GM10266 (cell line): Measurements from ENCODE around the gene ADAMTSL1.

Experiments
- DNase-seq: peaks from one replicate; pipeline ENCODE4 v3.0.0; 2012; ENCODE audit errors: extremely low spot score
- TF ChIP-seq, protein P1 (sequence below): IDR thresholded peaks from 2 replicates; pipeline ENCODE4 v1.5.1; 2012; ENCODE audit warnings: mild to moderate bottlenecking, low read depth; ENCODE audit not compliant: control insufficient read depth, insufficient read depth; ENCODE audit errors: missing control alignments

The ADAMTSL1 gene

GRCh38 chr9:18829066-18829465, 355.1 kb downstream of the ADAMTSL1 start:
- DNase-seq, result no peak

GRCh38 chr9:18829873-18830272, 355.9 kb downstream of the ADAMTSL1 start:
- TF ChIP-seq, protein P1, sequence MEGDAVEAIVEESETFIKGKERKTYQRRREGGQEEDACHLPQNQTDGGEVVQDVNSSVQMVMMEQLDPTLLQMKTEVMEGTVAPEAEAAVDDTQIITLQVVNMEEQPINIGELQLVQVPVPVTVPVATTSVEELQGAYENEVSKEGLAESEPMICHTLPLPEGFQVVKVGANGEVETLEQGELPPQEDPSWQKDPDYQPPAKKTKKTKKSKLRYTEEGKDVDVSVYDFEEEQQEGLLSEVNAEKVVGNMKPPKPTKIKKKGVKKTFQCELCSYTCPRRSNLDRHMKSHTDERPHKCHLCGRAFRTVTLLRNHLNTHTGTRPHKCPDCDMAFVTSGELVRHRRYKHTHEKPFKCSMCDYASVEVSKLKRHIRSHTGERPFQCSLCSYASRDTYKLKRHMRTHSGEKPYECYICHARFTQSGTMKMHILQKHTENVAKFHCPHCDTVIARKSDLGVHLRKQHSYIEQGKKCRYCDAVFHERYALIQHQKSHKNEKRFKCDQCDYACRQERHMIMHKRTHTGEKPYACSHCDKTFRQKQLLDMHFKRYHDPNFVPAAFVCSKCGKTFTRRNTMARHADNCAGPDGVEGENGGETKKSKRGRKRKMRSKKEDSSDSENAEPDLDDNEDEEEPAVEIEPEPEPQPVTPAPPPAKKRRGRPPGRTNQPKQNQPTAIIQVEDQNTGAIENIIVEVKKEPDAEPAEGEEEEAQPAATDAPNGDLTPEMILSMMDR, result no peak
- DNase-seq, result no peak

More at GRCh38 chr9:18829066-18829465, 355.1 kb downstream of the ADAMTSL1 start:
- TF ChIP-seq, protein P1, result no peak

DNA sequence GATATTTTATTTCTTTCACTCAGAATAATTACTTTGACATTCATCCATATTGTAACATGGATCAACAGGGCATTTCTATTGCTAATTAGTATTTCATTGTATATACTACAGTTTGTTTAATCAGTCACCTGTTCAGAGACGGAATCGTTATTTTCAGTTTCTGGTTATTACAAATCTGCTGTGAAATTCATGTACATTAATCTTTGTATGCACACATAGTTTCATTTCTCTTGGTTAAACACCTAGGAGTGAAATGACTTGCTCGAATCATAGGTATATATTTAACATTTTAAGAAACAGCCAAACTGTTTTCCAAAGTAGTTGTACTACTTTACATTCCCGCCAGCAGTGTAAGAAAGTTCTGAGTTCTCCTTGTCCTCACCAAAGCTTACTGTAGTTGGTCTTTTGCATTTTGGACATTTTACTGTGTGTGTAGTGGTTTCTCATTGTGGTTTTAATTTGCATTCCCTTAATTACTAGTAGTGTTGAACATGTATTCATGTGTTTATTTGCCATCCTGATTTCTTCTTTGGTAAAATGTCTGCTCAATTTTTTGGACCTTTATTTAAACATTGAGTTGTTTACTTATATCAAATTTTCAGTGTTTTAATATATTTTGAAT, 360.9 kb downstream of the ADAMTSL1 start:
- DNase-seq, result no peak
- TF ChIP-seq, protein P1, result no peak

DNA sequence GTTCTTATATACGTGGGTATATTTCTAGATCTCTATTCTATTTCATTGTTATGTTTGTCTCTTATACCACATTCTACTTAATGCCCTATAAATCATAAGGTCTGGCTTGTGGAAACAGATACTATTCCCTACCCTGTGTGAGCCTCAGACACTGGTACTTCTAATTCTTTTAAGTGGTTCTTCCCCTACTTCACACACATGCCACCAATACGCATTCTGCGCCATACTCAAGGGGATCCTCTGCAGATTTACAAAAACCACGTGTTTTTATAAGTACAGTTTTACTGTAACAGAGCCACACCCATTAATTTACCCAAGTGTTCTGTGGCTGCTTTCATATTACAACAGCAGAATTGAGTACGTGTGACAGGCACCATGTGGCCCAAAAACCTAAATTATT, 363.4 kb downstream of the ADAMTSL1 start:
- TF ChIP-seq, protein P1, result no peak
- DNase-seq, result no peak

- TF ChIP-seq, protein P1, result no peak
- DNase-seq, result no peak
Measured at GRCh38 chr9:18847576-18848275, 373.8 kb downstream of the ADAMTSL1 start.

GRCh38 chr9:18848657-18849056, 374.7 kb downstream of the ADAMTSL1 start:
- DNase-seq, result no peak
- TF ChIP-seq, protein P1, result no peak

DNA sequence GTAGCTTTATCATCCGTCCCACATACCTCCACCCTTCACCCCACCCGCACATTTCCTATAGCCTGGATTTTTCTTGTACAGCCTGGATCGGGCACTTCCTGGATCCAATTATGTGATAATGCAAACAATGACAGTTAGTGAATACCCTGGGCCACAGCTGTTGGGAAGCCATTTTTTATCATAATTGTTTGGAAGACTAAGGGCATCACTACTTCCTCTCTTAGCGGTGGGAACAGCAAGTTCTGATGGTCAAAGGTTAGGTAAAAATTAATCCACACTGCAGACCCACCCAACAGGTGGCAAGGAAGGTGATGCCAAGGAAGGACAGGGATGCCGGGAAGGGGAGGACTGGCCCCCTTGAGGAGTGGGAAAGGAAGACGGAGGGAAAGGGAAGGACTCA, 375.3 kb downstream of the ADAMTSL1 start:
- TF ChIP-seq, protein P1, result no peak
- no peak for DNase-seq
